GM21390 (cell line): ENCODE measurements around the gene RIMKLB.

Source experiments
- ATAC-seq: cut with Tn5 transposase; IDR thresholded peaks from one replicate; pipeline ENCODE4 v1.9.1; 2021; ENCODE audit not compliant: unreplicated experiment

Gene RIMKLB

GRCh38 chr12:8697476-8698131, at the start of gene RIMKLB:
RIMKLB (plus strand) TSS chr12:8697991; CDS start chr12:8713867, 15,876 bp downstream.
- peak; percentile 88 for ATAC-seq

GRCh38 chr12:8648576-8649205, 49.1 kb upstream of the RIMKLB start:
- ATAC-seq = peak; percentile 70

- ATAC-seq = no peak
Observed at GRCh38 chr12:8655421-8655820, 42.4 kb upstream of the RIMKLB start.

GRCh38 chr12:8658346-8658745, 39.4 kb upstream of the RIMKLB start:
- ATAC-seq = no peak

- ATAC-seq = no peak
Observed at GRCh38 chr12:8661016-8661415, 36.8 kb upstream of the RIMKLB start.

- ATAC-seq = no peak
Observed at GRCh38 chr12:8661751-8662150, 36.0 kb upstream of the RIMKLB start.

GRCh38 chr12:8662593-8662992, 35.2 kb upstream of the RIMKLB start, which contains the start of gene MFAP5:
MFAP5 (minus strand) TSS chr12:8662826; CDS start chr12:8662104, 722 bp downstream.
- no peak for ATAC-seq

GRCh38 chr12:8664228-8664913, 33.4 kb upstream of the RIMKLB start:
- no peak for ATAC-seq

- ATAC-seq = no peak
Observed at GRCh38 chr12:8665759-8666158, 32.0 kb upstream of the RIMKLB start.

GRCh38 chr12:8667270-8667669, 30.5 kb upstream of the RIMKLB start:
- ATAC-seq = no peak

GRCh38 chr12:8668441-8668840, 29.4 kb upstream of the RIMKLB start:
- ATAC-seq = no peak

- no peak for ATAC-seq
Observed at GRCh38 chr12:8672381-8672780, 25.4 kb upstream of the RIMKLB start.

- no peak for ATAC-seq
Observed at GRCh38 chr12:8675591-8676036, 22.2 kb upstream of the RIMKLB start.

GRCh38 chr12:8676651-8677050, 21.1 kb upstream of the RIMKLB start:
- no peak for ATAC-seq

- no peak for ATAC-seq
Observed at GRCh38 chr12:8677362-8677761, 20.4 kb upstream of the RIMKLB start.

GRCh38 chr12:8678661-8679111, 19.1 kb upstream of the RIMKLB start:
- ATAC-seq = no peak

- ATAC-seq = no peak
Observed at GRCh38 chr12:8680533-8680932, 17.3 kb upstream of the RIMKLB start.

GRCh38 chr12:8681129-8681884, 16.5 kb upstream of the RIMKLB start:
- no peak for ATAC-seq

- ATAC-seq = no peak
Observed at GRCh38 chr12:8685051-8685450, 12.7 kb upstream of the RIMKLB start.

- no peak for ATAC-seq
Observed at GRCh38 chr12:8687846-8688601, 9.8 kb upstream of the RIMKLB start.
